NCI-H2107 treated with DMSO at 0.1 percent for 48 hours (cell line): Measurements from ENCODE around the gene CTDNEP1.

Experiments used
- DNase-seq: peaks from one replicate; lab custom pipeline; 2025; ENCODE audit not compliant: unreplicated experiment; lab: John Stamatoyannopoulos, UW

CTDNEP1 gene

DNA sequence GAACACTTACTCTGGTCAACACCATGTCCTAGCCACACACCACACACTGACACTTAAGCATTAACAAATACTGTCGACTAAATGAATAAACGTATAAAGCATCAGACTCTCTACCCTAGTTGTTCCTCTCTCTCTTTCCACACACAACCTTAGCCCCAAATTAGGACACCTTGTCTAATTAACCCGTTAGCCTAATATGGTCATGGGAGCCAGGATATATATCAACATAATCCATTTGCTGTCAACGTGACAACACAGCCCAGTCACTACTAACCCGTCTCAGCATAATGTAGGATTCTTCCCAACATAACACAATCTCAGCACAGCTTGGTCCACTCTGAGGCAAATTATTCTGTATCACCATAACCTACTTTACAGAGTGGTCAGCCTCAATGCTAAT, 19.4 kb downstream of the CTDNEP1 start:
- DNase-seq, result no peak

DNA sequence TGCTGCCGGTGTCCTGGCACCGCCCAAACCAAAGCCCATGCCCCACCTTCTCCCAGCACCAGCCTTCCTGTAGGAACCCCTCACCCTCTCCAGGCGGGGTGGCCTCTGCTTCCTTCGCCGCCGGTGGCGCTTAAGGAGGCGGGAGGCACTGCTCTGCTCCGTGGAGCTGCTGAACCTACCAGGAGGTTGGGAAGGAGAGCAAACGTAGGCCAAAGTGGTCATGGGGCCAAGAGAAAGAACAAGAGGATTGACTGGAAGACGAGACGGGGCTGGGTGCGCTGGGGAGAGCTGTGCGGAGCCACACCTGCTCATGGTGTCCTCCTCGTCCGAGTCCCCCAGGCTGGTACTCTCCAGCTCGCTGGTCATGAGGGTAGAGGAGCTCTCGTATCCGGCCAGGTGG, 22.0 kb downstream of the CTDNEP1 start:
- no peak for DNase-seq

- no peak for DNase-seq
Observed at GRCh38 chr17:7228920-7229319, 22.6 kb downstream of the CTDNEP1 start.

DNA sequence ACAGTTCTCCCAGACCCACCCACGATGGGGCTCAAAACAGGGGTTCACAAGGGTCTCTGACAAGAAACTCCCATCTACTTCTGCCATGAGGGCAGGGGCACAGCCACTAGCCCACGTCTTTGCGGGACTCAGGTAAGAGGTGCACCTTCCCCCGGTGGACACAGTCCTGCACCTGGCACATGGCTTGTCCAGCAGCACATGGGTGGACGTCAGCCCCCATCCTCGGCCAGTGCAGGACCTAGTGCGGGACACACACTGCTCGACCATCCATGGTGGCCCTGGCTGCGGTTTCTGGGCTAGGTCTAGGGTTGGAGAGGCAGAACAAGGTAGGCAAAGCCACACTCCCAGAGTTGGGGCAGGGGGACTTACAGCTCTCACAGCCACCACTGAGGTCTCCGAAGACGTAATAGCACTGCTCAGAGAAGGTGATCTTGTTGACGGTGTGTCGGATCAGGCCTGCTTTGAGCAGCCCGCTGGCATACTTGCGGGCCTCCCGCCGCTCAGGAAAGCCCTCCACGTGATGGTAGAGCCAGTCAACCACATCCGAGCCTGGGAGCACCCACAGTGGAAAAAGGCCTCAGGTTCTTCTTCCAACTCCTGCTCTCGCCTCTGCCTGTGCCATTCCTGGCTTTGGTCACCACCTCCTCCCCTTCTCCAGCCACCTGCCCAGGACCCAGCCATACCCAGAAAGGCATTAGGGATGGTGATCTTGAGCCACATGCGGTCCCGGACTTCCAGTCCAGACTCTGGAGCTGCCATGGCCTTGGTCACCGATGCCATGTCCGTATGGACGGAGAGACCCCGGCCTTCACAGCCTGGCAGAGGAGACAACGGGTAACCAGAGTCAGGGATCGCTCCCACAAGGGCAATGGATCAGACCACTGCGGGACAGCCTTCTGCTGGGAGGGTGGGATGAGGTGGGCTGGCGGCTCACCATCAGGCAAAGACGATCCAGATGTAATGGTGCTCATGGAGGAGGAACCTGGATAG, 24.5 kb downstream of the CTDNEP1 start:
- DNase-seq, result no peak

DNA sequence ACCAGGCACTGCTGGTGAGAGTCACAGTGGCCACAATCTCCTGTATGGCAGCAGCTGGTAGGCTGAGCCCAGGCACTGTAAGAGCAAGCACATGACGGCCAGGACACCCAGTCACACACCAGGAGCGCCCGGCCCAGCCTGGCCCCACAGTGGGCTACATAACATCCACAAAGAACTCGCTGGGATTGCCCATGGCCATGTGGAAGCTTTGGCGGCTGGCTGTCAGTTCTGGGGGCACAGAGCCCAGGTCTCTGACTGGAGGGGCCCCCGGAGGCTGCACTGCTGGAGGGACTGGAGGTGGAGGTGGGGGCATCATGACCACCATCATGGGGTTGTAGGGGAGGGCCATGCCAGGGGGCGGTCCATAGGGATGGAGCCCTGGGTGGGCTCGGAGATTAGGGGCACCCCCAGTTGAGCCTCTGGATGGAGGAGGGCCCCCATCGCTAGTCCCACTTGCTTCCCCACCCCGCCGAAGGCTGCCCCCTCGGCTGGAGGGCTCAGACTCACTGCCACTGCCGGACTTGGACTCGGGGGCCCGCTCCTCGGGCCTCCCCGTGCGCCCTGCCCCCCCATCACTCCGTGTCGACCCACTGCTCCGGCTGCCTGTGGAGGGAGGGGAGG, 25.7 kb downstream of the CTDNEP1 start:
- DNase-seq, result no peak

DNA sequence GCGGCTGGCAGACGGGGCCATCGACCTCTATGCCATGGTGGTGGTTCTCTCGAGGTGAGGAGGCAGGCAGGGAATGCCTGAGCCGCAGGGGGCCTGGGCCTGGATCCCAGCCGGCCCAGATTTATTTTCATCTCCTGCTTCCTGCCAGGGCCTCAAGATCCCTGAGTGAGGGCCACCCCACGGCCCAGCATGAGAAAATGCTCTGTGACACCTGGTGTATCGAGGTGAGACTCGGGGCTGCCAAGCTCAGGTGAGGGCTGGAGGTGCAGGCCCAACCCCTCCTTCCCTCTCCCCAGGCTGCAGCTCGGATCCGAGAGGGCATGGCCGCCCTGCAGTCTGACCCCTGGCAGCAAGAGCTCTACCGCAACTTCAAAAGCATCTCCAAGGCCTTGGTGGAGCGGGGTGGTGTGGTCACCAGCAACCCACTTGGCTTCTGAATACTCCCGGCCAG, 26.8 kb downstream of the CTDNEP1 start:
- DNase-seq, result no peak

- no peak for DNase-seq
Observed at GRCh38 chr17:7224110-7224509, 27.4 kb downstream of the CTDNEP1 start.

DNA sequence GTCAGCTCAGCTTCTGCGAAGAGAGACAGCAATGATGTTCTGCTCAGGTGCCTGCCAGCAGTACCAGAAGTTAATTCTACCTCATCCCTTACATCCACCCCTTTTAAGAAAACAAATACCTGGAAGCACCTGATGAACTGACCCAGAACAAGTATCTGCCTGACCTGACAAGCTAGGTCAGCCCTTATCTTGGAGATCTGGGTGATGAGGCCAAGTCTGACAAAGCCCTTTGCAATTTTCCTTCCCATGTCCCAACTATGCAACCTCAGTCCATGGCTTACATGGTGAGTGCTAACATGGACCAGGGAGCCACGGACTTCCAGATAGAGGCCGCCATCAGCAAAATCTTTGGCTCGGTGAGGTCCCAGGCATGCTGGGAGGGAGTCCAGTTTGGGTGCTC, 28.2 kb downstream of the CTDNEP1 start:
- DNase-seq, result no peak

GRCh38 chr17:7222972-7223292, 28.6 kb downstream of the CTDNEP1 start:
- DNase-seq, result no peak

DNA sequence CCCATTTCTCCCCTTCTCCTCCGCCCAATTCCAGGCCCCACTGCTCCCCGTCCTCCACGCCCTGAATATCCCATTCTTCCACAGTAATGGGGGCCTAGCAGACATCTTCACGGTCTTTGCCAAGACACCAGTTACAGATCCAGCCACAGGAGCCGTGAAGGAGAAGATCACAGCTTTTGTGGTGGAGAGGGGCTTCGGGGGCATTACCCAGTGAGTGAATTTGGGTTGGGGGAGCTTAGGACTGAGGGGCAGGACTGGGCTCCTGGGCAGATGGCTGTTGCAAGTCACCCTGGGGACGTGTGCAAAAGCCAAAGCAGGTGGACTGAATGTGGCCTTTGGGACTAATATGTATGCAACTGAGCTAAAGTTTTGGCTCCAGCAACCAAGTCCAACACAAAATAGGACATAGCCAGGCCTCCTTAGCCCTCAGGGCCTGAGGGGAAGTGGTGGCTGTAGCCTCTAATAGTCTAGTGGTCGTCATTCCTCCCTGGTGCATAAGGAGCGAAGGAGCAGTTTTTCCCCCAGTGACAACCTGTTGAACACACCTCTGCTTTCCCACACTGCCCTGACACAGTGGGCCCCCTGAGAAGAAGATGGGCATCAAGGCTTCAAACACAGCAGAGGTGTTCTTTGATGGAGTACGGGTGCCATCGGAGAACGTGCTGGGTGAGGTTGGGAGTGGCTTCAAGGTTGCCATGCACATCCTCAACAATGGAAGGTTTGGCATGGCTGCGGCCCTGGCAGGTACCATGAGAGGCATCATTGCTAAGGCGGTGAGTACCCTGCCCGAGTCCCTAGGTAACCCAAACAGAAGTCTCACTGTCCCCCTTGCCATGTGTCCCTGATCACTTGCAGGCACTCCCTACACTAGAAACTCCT, 29.2 kb downstream of the CTDNEP1 start:
- no peak for DNase-seq

DNA sequence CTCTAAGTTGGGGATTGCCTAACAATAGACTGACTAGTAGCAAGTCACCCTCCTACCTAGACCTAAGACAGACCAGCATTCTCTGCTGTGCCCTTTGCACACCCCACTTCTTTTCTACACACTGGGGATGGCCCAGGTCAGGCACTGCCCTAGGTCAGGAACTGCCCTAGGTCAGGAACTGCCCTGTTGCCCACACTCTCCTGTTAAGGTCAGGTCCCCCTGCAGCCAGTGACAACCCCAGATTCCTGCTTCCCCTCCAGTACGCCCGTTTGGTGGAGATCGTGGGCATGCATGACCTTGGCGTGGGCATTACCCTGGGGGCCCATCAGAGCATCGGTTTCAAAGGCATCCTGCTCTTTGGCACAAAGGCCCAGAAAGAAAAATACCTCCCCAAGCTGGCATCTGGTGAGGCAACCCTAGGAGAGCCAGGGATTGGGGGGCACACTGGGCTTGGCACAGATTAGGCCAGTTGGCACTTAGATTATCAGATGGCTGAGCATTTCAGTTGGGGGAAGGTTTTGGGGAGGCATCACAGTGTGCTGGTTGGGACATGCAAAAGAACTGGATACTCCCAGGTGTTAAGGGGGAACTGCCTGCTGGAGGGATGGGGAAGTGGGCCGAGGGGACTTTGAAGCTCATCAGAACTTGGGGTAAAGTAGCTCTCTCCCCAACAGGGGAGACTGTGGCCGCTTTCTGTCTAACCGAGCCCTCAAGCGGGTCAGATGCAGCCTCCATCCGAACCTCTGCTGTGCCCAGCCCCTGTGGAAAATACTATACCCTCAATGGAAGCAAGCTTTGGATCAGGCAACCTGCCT, 30.0 kb downstream of the CTDNEP1 start:
- DNase-seq, result no peak

DNA sequence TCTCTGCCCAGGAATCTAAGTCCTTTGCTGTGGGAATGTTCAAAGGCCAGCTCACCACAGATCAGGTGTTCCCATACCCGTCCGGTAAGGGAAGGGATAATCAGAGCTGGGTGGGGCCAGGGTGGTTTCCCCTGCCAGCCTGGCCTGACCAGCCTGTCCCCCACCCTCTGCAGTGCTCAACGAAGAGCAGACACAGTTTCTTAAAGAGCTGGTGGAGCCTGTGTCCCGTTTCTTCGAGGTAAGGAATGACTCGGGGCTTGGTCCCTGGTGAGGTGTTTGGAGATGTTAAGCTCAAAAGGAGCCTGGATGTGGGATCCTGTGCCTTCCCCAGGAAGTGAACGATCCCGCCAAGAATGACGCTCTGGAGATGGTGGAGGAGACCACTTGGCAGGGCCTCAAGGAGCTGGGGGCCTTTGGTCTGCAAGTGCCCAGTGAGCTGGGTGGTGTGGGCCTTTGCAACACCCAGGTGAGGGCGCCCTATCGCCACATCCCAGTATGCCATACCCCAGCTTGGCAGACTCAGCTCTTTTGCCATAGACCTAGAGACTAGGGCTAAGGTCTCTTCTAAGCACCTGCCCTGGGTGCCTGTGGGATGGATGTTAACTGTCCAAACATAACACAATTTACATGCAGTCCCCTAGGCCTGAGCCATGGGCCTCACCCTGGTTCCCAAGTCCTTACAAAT, 30.8 kb downstream of the CTDNEP1 start:
- DNase-seq, result no peak

DNA sequence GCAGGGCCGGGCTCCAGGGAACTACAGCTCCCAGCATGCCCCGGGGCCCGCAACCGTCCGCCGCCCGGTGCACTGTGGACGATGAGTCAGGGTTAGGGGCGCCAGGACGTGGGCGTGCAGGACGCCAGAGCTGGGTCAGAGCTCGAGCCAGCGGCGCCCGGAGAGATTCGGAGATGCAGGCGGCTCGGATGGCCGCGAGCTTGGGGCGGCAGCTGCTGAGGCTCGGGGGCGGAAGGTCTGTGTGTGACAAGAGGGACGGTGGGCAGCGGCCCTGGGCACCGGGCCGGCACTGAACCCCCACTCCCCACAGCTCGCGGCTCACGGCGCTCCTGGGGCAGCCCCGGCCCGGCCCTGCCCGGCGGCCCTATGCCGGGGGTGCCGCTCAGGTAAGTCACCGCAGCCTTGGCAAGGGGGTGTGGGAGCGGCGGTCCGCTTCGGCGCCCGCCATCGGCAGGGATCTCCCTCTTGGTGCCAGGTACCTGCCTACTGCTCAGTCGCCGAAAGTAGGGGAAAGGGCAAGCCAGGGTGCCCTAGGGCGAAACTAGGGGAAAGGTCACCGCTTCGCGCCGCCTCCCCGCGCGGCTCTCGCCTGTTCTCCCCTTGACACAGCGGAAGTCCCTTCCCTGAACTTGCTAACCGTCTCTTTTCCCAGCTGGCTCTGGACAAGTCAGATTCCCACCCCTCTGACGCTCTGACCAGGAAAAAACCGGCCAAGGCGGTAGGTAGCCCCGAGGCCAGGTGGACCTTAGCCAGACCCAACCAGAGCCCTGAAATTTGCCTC, 31.5 kb downstream of the CTDNEP1 start, which contains the start of the genes ACADVL and DLG4:
Gene ACADVL (plus strand): TSS at position 127 of the 781 bp plus-strand sequence. CDS start 47 bp downstream, at position 174.
Gene DLG4 (minus strand): TSS at position 25 of the 781 bp plus-strand sequence.
- no peak for DNase-seq

DNA sequence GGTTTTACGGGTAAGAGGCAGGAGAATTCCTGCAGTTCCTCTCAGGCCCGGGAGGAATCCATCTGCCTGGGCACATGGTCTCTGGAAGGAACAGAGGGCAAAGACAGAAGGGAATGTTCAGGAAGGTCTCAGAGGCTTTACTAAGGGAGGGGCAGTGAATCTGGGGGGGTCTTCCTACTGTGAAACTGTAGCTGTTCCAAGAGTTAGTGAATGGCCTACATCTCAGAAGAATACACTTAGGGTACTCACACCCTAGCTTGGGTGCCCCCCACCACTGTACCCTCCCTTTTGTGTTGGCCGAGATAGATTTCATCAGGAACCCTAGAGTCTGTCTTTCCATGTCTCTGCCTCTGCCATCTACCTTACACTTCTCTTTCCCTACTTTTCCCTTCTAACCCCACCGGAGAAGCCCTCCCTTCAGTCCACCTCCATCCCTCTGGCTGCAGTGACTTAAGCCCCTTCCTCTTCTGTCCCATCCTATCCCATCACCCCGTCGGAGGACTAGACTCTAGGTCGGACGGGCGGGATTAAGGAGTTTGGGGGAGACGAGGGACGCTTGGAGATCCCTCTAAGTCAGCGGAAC, 32.2 kb downstream of the CTDNEP1 start:
- DNase-seq, result no peak

DNA sequence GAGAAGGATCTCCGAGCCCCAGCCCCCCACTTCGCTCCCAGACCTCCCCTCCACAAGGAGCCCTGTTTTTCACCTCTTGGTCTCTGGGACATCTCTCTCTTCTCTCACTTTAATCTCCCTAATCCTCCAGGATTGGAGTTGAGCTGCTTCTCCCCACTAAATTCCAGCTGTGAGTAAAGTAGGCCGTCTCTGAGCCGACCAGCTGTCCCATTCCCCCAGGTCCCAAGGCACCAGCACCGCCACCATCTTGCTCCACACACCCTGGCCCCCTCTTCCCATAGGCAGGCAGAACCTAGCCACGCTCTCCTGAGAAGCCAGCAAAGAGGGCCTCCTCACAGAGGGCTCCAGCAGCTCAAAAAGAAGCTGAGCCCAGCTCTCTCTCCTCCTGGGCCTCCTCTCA, 32.8 kb downstream of the CTDNEP1 start:
- no peak for DNase-seq

- no peak for DNase-seq
Observed at GRCh38 chr17:7218166-7218565, 33.4 kb downstream of the CTDNEP1 start.

- DNase-seq, result no peak
Observed at GRCh38 chr17:7217113-7217987, 34.2 kb downstream of the CTDNEP1 start.
